GM19455 (cell line): Measurements from ENCODE around the gene CFC1.
"Not testable (repeated sequence)": the region's sequence is repeated elsewhere in the genome, so short reads cannot be mapped to it uniquely, and the experiment has no call there.

ENCODE experiments used
- ATAC-seq: cut with Tn5 transposase; IDR thresholded peaks from one replicate; pipeline ENCODE4 v1.9.1; 2021; ENCODE audit not compliant: unreplicated experiment

CFC1 gene

GRCh38 chr2:130583582-130583981 lies 15.8 kb downstream of the CFC1 start:
- ATAC-seq, result not testable (repeated sequence)

DNA sequence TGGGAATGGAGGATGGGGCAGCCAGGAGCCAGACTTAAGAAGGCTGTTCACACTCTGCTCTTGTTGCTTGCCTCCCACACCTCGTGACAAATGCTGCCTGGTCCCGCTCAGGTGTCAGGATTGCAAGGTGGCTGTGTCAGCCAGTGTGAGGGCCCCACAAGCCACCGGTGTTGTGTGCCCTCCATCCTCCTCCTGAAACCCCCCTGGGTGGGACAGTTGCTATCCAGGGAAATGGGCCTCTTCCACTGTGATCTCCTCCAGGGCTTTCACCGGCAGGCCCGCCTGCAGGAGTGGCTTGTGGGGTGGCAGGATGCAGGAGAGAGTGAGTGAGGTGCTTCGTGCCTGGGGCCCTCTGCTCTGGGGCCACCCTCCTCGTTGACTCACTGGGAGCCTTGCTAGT lies 16.4 kb downstream of the CFC1 start:
- not testable (repeated sequence) for ATAC-seq

- ATAC-seq, result not testable (repeated sequence)
These were observed 17.9 kb downstream of the CFC1 start for GRCh38 chr2:130581491-130581890.

DNA sequence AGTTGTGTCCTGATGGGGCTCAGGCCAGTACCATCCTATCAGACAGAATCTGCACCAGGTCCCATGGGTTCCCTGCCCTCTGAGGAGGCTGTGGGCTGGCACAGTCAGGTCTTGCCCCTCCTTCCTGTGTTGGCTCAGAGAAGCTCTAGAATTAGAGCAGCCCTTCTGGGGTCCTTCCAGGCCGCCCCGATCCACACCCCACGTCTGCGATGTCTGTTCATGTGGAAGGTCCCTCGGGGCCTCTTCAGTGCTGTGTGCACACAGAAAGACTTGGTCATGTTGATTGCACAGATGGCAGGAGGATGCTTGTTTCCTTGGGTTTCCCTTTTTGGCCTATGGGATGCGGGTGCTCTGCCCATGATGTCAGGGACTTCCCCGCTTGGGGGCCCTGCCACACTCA lies 20.3 kb downstream of the CFC1 start:
- not testable (repeated sequence) for ATAC-seq

DNA sequence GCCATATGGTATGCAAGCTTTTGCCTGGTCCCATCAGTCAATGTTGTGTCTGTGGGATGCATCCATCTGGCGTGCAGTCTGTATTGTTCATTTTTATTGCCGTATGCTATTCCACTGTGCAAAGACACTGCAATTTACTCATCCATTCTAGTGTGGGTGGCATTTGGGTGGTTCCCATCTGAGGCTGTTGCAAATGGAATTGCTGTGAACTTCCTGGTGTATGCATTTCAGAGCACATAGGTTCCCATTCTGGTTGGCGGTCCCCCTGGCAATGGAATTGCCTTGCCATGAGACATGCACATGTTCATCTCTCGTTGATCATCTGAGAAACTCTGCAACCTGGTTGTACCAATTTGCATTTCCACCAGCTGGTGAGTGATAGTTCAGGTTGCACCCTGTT lies 21.8 kb downstream of the CFC1 start:
- ATAC-seq, result not testable (repeated sequence)

DNA sequence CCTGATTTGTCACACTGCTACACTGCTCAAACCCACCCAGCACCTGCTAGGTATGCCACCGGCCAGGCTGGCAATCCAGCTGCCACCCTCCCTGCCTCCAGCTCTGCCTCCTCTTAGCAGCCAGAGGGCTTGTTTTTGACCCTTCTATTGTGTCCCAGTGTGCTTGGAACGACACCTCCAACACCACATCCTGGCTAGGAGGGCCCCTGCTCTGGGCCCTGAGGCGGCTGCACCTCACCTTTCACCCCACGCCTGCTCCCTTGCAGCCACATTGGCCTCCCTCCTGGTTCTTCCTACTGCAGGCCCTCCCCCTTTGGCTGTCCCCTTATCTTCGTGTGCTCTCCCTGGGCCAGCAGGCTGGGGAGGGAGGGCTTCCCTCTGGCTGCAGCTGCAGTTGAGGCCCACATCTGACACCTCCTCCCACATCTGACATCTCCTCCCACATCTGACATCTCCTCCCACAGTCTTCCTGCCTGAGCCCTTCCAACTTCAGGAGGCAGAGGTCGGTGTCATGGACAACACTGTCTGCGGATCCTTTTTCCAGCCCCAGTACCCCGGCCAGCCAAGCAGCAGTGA lies 23.1 kb downstream of the CFC1 start:
- ATAC-seq, result not testable (repeated sequence)

DNA sequence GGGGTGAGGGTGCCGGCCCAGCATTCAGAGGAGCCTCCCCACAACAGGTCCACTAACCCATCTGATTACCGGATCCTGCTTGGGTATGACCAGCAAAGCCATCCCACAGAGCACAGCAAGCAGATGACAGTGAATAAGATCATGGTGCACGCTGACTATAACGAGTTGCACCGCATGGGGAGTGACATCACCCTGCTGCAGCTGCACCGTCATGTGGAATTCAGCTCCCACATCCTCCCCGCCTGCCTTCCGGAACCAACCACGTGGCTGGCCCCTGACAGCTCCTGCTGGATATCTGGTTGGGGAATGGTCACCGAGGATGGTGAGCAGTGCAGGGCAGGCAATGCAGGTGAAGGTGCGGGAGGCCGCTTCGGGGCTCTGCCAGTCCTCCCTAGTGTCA lies 25.1 kb downstream of the CFC1 start:
- not testable (repeated sequence) for ATAC-seq

DNA sequence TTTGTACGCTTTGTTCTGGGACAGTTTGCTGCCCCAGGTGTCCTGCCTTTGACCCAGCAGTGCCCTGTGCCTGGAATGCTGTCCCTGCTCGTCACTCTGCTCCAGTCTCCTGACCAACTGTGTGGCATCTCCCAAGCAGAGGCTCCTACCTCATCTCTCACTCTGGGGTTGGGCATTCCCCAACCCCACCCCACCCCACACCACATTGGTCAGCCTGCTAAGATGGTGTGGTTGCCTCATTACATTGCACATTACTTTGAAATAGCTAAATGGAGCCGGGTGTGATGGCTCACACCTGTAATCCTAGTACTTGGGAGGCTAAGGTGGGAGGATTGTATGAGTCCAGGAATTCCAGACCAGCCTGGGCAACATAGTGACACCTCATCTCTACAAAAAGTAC lies 27.4 kb downstream of the CFC1 start:
- not testable (repeated sequence) for ATAC-seq

- not testable (repeated sequence) for ATAC-seq
These were observed 33.2 kb downstream of the CFC1 start for GRCh38 chr2:130566165-130566564.

DNA sequence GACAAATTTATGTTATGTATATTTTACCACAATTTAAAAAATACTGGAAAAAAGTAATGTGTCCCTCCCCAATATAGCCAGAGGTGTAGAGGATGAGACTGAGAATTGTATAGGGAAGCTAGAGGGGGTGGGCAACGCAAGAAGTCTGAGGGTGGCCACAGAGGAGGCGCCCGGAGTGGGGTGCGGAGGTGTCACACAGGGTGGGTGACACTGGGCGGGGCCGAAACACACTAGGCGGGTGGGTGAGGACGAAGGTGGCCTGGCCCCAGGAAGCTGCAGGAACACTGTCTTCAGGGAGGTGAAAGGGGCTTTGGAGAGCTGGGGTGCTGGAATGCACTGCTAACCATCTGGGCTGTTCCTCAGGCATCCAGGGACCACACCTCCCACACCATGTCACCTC lies 42.9 kb downstream of the CFC1 start:
- ATAC-seq, result not testable (repeated sequence)

- not testable (repeated sequence) for ATAC-seq
These were observed 45.2 kb downstream of the CFC1 start for GRCh38 chr2:130554178-130554577.

- not testable (repeated sequence) for ATAC-seq
These were observed 49.9 kb downstream of the CFC1 start for GRCh38 chr2:130549475-130549874.

DNA sequence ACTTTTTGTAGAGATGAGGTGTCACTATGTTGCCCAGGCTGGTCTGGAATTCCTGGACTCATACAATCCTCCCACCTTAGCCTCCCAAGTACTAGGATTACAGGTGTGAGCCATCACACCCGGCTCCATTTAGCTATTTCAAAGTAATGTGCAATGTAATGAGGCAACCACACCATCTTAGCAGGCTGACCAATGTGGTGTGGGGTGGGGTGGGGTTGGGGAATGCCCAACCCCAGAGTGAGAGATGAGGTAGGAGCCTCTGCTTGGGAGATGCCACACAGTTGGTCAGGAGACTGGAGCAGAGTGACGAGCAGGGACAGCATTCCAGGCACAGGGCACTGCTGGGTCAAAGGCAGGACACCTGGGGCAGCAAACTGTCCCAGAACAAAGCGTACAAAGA lies 51.0 kb downstream of the CFC1 start:
- not testable (repeated sequence) for ATAC-seq

GRCh38 chr2:130544978-130545377 lies 54.4 kb downstream of the CFC1 start:
- not testable (repeated sequence) for ATAC-seq

DNA sequence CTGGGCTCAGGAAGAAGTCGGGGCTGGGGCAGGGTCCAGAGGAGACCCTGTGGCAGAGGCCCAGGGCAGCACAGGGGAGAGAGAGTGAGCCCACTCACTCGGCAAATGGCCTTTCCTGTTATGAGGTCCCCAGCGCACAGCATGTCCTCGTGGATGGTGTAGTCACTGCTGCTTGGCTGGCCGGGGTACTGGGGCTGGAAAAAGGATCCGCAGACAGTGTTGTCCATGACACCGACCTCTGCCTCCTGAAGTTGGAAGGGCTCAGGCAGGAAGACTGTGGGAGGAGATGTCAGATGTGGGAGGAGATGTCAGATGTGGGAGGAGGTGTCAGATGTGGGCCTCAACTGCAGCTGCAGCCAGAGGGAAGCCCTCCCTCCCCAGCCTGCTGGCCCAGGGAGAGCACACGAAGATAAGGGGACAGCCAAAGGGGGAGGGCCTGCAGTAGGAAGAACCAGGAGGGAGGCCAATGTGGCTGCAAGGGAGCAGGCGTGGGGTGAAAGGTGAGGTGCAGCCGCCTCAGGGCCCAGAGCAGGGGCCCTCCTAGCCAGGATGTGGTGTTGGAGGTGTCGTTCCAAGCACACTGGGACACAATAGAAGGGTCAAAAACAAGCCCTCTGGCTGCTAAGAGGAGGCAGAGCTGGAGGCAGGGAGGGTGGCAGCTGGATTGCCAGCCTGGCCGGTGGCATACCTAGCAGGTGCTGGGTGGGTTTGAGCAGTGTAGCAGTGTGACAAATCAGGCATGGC lies 55.4 kb downstream of the CFC1 start:
- not testable (repeated sequence) for ATAC-seq

DNA sequence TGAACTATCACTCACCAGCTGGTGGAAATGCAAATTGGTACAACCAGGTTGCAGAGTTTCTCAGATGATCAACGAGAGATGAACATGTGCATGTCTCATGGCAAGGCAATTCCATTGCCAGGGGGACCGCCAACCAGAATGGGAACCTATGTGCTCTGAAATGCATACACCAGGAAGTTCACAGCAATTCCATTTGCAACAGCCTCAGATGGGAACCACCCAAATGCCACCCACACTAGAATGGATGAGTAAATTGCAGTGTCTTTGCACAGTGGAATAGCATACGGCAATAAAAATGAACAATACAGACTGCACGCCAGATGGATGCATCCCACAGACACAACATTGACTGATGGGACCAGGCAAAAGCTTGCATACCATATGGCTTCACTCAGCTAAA lies 56.6 kb downstream of the CFC1 start:
- ATAC-seq, result not testable (repeated sequence)
